ENCODE results near the gene TNFRSF1B.

The TNFRSF1B gene

GRCh38 chr1:12167493-12168429 lies 970 bp downstream of the TNFRSF1B start:
- H4K20me1 ChIP-seq (ENCODE audit: insufficient read depth), result peaks cover 11% of the 10 kb centered on the region; the same call in 1 of the 2 replicates
- TF ChIP-seq CTCF (conservative IDR thresholded peaks at IDR 0.05; ENCODE audit: low read depth, low read length), result no peak
- peak overlapping the region; percentile 79 for H3K9ac ChIP-seq
- H3K4me1 ChIP-seq (ENCODE audit: low read depth, poor library complexity, severe bottlenecking), result peaks cover 58% of the 10 kb centered on the region
- peak overlapping the region; percentile 91 for H3K4me3 ChIP-seq (IDR thresholded peaks at IDR 0.05; ENCODE audit: insufficient read depth, low read depth, low read length)
- peak overlapping the region; percentile 26 for H3K27ac ChIP-seq
- H3K79me2 ChIP-seq (ENCODE audit: insufficient read depth, low read depth), result peaks cover 58% of the 10 kb centered on the region
- no peaks in the 10 kb centered on the region for H3K36me3 ChIP-seq (ENCODE audit: insufficient read depth)
- peak overlapping the region; percentile 96 for H3K4me2 ChIP-seq
- no peak overlapping the region; the same call in 1 of the 2 replicates for H2AFZ ChIP-seq (ENCODE audit: low read depth)
- H3K27me3 ChIP-seq (ENCODE audit: insufficient read depth, low read depth), result no peaks in the 10 kb centered on the region

DNA sequence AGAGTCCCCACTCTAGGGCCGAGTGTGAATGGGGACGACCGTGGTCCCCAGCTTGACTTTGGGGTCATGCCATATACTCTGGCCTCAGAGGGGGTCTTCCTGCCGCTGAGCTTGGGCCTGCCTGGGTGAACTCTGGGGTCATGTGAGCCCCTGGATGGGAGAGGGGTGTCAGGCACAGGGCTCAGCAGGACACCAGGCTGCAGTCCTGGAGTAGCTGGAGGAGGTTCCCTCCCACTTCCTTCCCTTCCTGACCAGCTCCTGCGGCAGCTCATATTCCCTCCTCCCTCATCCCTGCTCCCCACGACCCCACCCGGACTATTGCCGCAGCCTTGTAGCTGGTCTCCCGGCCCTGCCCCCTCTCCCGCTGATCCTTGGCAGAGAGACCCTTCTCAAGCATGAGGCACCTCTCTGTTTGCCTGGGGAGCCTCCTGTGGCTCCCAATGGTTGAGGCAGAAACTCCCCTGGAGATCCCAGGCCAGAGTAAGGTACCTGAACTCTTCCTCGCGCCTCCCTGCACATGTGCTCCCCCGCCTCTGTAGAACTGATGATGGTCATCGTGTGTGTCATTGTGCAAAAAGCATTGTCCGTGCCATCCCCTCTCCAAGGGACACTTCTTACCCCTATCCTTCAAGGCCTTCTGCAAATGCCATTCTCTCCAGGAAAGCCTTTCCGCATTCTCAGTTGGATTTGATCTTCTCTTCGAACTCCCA lies 1.8 kb downstream of the TNFRSF1B start:
- Histone ChIP-seq H3K79me2 (ENCODE audit: insufficient read depth, low read depth) (peaks cover 66% of the 10 kb centered on the region), H2AFZ (ENCODE audit: low read depth) (no peak overlapping the region)

DNA sequence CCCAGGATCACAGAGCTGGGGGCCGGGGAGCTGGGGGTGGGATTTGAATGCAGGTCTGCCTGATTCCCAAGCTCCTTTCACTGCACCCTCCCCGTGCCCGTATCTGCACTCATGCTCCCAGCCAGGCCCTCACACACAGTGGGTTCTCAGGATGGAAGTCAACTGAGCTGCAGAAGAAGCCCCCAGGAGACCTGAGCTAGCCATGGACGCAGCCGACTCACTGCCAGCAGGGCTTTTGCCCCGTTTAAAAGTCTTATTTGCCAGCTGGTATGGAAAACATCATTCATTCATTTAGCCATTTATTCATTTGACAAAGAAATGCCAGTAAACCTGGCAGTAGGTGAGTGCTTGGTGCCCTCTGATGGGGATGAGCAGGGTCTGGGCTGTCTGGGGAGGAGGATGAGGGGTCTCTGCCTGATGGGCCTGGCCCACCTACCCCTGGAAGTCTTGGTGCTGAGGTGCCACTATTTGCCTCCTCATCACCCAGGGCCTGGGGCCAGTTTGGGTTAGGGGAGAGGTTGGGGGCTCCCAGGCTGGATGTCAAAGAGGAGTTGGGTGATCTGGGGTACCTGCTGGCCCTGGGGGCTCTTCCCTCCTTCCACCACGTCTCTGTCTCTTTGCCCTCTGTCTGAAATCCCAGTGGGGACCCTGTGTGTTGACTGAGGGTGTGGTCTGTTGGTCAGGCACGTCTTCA lies 2.8 kb downstream of the TNFRSF1B start:
- Histone ChIP-seq H4K20me1 (ENCODE audit: insufficient read depth) (peaks cover 18% of the 10 kb centered on the region; the same call in 1 of the 2 replicates), H3K4me1 (ENCODE audit: low read depth, poor library complexity, severe bottlenecking) (peaks cover 52% of the 10 kb centered on the region), H3K79me2 (ENCODE audit: insufficient read depth, low read depth) (peaks cover 76% of the 10 kb centered on the region), H3K27me3 (ENCODE audit: insufficient read depth, low read depth) (no peaks in the 10 kb centered on the region), H3K36me3 (ENCODE audit: insufficient read depth) (no peaks in the 10 kb centered on the region), H3K27ac (no peak overlapping the region), H3K9ac (no peak overlapping the region), H3K4me2 (0 out of 2 replicates have a peak overlapping the region, but pooled peaks have one; percentile 6), H2AFZ (ENCODE audit: low read depth) (no peak overlapping the region), H3K4me3 (IDR thresholded peaks at IDR 0.05; ENCODE audit: insufficient read depth, low read depth, low read length) (no peak overlapping the region)
- no peak for TF ChIP-seq CTCF (conservative IDR thresholded peaks at IDR 0.05; ENCODE audit: low read depth, low read length)

More for the DNA sequence above, 1.8 kb downstream of the TNFRSF1B start:
- peak overlapping the region; percentile 96 for H3K4me2 ChIP-seq
- H4K20me1 ChIP-seq (ENCODE audit: insufficient read depth), result peaks cover 18% of the 10 kb centered on the region; the same call in 1 of the 2 replicates
- H3K27ac ChIP-seq, result no peak overlapping the region
- no peak overlapping the region for H3K4me3 ChIP-seq (IDR thresholded peaks at IDR 0.05; ENCODE audit: insufficient read depth, low read depth, low read length)
- H3K4me1 ChIP-seq (ENCODE audit: low read depth, poor library complexity, severe bottlenecking), result peaks cover 58% of the 10 kb centered on the region
- no peaks in the 10 kb centered on the region for H3K27me3 ChIP-seq (ENCODE audit: insufficient read depth, low read depth)
- TF ChIP-seq CTCF (conservative IDR thresholded peaks at IDR 0.05; ENCODE audit: low read depth, low read length), result no peak
- no peaks in the 10 kb centered on the region for H3K36me3 ChIP-seq (ENCODE audit: insufficient read depth)
- peak overlapping the region; percentile 79; the same call in 1 of the 2 replicates for H3K9ac ChIP-seq

GRCh38 chr1:12170263-12170671 lies 3.5 kb downstream of the TNFRSF1B start:
- Histone ChIP-seq H3K4me3 (IDR thresholded peaks at IDR 0.05; ENCODE audit: insufficient read depth, low read depth, low read length) (no peak overlapping the region), H3K79me2 (ENCODE audit: insufficient read depth, low read depth) (peaks cover 83% of the 10 kb centered on the region), H2AFZ (ENCODE audit: low read depth) (no peak overlapping the region), H3K4me2 (no peak overlapping the region), H3K9ac (no peak overlapping the region), H3K27ac (no peak overlapping the region), H3K36me3 (ENCODE audit: insufficient read depth) (no peaks in the 10 kb centered on the region), H3K27me3 (ENCODE audit: insufficient read depth, low read depth) (no peaks in the 10 kb centered on the region), H4K20me1 (ENCODE audit: insufficient read depth) (peaks cover 18% of the 10 kb centered on the region; the same call in 1 of the 2 replicates), H3K4me1 (ENCODE audit: low read depth, poor library complexity, severe bottlenecking) (peaks cover 45% of the 10 kb centered on the region)
- no peak for TF ChIP-seq CTCF (conservative IDR thresholded peaks at IDR 0.05; ENCODE audit: low read depth, low read length)

Data from KMS-11 (cell line).